HT-29 (cell line): ENCODE results near the gene MXRA7. TPM values are rescaled to one million over a fixed set of nuclear protein-coding genes. Genes with fewer than 3 reads are reported as not detected.

Experiments
- DNase-seq: peaks from one replicate; pipeline ENCODE4 v3.0.0-alpha.2; 2015; ENCODE audit warnings: low spot score
- total RNA-seq: library from RNA; depleted of rRNA; stranded (reverse); fragments of >200 nt; shearing (Covaris generic); gene quantifications from 2 replicates; pipeline ENCODE4 v1.2.3, GENCODE V29; 2014

MXRA7 gene
- total RNA-seq, 1 experiment from 2014 or later, result 0.23 TPM

DNA sequence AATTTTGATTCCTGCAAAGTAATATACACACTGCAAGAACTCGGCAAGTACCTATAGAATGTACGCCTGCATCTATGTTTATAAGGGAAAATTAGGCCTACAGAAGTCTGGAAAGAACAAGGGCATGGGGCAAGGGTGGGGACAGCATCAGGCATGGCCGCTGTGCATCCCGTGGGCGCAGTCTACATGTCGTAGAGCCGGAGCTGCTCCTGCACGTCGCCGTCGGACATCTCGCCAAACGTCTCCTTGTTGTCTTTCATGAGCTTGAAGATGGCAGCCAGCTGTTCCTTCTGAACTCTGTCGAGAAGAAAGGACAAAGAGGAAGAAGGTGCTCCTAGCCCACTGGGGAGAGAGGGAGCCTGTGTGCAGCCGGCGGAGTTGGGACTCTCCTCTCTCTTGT, 33.4 kb downstream of the MXRA7 start:
- no peak for DNase-seq

DNA sequence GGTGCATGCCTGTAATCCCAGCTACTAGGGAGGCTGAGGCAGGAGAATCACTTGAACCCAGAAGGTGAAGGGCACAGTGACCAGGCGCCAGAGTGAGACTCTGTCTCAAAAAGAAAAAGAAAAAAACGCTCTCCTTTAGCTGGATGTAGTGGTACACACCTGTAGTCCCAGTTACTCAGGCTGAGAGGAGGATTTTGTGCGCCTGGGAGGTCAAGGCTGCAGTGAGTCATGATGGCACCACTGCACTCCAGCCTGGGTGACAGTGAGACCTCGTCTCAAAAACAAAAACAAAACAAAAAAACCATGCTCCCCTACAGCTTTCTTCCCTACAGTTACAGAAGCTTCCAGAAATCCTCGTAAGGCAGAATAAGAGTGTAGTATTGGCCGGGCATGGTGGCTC, 34.1 kb downstream of the MXRA7 start:
- no peak for DNase-seq

DNA sequence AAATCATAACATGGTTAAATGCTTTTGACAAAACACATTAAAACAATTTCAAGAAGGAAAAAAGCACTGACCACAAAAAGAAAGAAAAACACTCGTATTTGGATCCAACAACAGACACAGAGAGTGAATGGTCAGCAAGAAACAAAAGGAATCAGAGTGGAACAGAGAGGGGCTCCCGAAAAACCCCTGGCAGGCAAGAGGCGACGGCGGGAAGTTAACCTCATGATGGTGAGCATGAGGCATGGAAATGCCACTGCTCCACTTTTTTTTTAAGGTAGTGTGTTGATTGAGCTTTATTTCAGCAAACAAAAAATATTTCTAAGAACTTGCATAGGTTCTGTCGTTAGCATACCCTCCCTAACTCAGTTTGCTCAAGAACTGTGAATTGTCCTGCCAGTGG, 35.1 kb downstream of the MXRA7 start:
- DNase-seq, result no peak

DNA sequence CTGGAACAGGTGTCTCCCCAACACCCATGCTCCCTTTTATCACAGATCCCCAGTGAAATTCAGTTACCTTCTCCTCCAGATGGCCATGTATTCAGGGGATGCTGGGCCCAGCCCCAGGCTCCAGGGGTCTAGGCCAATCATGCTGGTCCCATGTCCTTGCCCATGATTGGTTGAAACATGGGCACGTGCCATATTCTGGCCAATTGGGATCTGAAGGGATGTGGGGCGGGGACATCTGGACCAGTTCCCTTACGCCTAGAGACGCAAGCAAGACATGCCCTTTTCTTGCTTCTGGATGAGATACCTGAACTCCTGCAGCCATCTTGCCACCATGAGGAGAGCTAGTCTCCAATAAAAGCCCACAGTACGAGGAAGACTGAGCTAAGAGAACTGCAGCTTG, 36.2 kb downstream of the MXRA7 start:
- DNase-seq, result no peak

DNA sequence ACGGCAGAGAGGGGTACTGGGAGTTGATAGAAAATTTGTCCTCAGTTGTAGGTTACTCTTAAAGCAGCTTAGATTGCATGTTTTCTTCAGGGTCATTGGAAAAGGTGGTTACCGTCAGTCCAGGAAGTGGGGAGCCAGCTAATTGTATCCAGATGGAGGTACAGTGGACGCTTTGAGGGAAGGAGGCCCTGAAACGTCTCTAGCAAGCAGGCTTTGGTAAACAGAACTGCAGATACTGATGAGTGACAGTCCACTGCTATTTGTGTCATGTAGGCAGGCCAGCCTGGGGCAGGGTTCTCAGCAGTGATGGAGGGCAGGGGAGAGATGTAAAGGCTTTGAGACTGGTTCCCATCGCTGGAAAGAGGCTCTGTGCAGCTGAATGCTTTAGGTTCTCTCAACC, 37.0 kb downstream of the MXRA7 start:
- no peak for DNase-seq

DNA sequence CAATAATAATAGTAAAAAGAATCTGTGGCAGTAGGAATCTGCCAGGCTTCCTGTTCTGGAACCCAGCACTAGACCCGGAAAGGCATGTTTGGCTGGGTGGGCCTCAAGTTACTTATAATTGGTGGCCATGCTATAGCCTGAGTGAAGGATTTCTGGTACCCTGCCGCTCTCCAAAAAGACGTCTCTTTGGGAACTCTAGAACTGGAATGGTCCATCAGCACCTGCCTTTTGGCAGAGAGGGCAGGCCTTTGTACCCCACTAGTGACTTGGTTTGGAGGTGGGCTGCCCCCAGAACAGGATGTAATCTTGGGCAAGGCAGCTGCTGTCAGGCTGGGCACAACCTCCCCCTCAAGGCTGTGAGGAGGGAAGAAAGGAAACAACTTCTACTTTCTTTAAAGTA, 37.9 kb downstream of the MXRA7 start:
- no peak for DNase-seq

DNA sequence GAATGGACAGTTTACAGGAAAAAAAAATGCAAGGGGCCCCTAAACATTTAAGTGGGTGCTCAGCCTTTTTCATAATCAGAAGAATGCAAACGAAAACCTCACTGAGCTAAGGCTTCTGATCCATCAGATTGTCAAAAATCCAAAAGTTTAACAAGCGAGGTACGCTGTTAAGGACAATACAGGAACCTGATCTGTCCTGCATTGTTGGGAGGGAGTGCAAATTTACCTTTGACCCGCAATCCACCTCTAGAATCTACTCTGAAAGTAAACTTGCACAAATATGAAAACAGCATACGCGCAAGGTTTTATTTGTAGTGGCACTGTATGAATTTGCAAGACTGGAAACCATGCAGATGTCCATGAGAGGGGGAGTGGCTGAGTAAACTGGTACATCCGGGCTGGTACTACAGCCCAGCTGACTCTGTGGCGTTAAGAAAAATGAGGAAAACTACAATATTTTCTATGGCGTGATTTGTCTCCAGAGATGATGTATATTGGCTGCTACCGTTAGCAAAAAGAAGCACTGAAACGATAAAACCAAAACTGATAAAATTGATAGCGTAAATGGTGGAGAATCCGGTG, 38.4 kb downstream of the MXRA7 start:
- no peak for DNase-seq

DNA sequence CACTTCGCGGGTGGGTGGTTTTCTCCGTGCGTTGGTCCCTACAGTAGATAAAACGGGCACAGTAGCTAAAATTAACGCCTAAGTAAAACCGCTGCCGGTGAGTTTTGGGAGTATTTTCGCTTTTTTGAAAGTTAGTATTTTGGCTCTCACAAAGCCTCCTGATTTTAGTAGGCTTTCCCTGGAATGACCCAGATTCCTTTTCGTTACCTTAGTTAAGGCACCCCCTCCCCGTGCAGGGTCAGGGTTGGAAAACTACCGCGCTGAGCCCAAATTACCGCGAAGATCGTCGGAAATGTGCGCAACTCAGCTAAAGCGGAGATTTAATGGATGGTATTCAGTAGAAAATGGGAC, 38.9 kb downstream of the MXRA7 start:
- DNase-seq, result no peak

DNA sequence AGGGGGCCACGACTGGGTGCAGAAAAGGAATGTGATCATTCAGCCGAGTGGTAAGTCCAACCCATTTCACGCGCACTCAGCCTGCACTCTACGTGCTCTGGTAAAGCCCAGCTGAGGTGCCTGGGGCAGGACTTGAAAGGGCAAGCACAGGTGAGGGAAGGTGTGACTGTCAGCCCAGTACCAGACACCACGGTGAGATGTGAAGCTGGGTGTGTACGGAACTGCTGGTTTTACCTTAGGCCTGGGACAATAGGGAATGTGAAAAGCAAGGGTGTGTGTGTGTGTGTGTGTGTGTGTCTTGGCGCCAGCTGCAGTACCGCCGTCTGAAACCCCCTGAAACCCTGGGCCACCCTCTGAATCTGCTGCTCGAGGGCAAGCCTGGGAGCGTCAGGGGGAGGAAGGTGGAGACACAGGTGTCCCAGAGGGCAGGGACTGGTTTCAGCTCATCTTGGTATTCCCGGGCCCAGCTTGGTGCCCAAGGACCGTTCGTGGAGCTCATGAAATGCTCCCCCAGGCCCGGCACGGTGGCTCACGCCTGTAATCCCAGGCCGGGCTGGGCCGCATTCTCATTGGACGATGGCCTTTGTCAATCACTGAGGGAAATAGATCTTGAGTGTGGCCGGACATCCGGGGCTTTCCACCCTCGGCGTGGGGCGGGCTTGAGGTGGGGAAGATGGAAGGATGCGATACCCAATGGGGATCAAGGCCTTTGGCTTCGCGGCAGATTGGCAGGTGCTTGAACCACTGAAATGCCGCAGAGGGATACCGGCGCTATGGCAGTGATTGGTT, 39.4 kb downstream of the MXRA7 start:
- peak; percentile 99 for DNase-seq

DNA sequence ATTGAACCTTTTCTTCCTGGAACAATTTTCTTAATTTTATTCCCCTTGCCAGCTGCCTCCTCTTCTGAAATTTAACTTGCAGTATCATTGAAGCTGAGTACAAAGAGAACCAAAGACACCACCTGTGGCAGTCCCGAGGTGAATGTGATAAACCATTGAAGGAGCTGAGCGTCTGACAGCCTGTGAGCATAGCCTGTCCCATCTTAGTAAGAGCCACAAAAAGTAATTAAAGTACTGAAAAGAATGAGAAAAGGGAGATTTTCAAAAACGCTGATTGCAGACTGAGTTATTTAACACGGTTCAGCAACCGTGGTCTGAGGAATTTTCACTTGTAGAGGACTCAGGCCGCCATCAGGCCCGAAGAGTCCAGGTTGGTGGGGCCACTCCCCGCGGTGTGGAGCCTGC, 40.0 kb downstream of the MXRA7 start:
- DNase-seq, result no peak

DNA sequence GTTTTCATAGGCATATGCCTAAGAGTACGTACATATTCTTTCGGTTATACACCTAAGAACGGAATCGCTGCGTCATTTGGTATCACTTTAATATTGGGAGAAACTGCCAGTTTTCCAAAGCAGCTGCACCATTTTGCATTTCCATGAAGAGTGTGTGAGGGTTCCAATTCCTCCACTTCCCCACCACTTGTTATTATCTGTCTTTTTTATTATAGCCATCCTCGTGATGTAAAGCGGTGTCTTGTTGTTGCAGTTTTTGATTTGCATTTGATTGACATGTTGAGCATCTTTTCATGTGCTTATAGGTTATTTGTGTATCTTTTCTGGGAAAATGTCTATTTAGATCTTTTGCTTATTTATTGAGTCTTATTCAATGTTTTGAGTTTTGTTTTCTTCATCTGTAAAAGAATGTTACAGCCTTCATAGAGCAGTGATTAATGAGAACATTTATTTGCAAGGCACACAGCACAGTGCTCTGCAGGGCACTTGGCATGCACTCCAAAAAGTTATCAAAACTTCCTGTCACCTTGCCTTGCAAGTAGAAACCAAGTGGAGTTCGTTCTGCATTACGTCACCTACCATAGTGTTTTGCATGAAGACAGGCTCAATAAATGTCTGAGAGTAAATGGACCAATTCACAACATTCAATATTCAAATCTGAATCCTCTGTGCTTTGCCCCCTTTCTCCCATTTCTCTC, 40.6 kb downstream of the MXRA7 start:
- no peak for DNase-seq

DNA sequence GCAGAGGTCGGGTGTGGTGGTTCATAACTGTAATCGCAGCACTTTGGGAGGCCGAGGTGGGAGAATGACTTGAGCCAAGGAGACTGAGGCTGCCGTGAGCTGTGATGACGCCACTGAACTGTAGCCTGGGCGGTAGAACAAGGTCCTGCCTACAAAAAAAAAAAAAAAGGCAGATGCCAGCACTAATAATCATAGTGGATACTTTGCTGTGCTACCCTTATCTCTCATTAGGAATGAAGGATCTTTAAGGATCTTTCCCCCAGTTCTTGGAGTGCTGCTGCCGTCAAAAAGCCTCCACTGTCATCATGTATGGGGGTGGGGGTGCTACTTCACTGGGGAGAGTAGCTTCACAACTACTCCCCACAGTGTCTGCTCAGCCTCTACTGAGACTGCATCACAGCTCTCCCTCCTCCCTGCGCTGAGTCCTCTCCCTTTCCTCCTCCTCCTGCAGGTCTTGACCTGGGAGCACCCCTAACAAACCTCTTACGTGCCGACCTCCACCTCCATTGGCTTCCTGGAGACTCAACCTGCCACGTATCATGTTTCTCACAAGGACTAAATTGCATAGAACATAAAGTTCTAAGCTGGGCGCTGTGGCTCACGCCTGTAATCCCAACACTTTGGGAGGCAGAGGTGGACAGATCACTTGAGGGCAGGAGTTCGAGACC, 42.8 kb downstream of the MXRA7 start:
- DNase-seq, result no peak

DNA sequence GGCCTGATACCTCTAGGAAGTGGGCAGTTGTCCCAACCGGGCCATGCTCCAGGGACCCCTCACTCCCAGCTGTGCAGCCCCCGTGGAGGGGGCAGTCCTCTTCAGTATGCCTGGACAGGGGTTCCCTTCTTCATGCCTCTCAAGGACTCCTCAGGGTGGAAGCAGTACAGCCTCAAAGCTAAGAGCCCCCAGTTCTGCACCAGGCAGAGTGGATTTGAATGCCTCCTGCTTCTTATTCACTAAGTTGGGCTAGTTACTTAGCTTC, 43.3 kb downstream of the MXRA7 start:
- no peak for DNase-seq

DNA sequence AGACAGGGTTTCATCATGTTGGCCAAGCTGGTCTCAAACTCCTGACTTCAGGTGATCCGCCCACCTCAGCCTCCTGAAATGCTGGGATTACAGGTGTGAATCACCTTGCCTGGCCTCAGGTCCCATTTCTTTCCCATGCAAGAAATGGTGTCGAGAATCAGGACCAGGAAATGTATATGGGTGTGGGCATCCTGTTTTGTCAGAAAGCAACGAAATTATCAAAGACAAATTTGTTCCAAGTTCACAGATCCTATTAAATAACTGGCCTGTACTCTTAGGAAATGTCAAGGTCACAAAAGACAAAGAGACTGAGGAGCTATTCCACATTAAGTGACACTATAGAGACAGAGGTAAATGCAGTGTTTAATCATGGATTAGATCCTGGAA, 50.1 kb downstream of the MXRA7 start:
- DNase-seq, result no peak

DNA sequence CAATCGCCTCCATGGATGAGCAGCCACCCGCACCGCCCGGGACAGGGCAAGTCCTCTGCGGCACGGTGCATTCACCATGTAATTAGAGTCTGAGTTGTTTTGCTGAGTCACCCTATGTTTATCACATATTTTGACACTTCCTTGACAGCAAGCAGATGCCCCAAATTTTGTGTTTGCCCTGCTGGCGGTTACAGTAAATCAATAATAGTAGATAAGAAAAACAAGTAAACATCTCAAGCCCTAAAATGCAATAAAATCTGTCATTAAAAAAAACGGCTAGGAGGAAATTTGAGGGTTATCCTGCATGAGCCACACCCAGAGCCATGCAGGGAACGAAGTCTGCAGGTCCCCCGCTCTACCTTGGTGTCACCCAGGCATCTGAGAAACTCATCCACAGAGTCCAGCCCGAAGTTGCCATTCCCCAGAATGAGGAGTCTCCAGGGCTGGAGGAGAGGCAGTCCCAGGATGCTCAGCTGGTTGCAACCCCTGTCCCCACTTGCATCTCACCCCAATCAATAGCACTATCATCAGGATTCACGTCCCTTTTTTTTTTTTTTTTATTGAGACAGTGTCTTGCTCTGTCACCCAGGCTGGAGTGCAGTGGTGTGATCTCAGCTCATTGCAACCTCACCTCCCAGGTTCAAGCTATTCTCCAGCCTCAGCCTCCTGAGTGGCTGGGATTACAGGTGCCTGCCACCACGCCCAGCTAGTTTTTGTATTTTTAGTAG, 50.7 kb downstream of the MXRA7 start:
- DNase-seq, result peak; percentile 55

DNA sequence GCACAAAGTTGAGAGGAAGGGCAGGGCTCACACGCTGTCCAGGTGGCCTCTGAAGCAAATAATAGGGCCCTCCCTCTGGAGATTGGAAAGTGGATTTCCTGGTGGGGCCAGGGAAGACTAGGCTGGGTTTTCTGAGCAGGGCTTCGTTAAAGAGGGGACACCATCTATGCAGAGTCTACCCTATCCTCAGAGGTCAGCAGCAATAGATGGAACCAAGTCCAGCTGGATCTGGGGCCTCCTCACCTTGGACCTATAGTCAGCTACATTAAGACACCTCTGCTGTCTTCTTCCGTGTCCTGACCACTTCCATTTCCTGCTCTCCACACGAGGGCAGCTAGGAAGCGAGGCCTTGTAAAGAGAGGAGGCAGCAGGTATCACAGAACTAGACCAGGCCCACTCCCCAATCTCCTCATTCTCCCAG, 52.5 kb downstream of the MXRA7 start:
- no peak for DNase-seq

DNA sequence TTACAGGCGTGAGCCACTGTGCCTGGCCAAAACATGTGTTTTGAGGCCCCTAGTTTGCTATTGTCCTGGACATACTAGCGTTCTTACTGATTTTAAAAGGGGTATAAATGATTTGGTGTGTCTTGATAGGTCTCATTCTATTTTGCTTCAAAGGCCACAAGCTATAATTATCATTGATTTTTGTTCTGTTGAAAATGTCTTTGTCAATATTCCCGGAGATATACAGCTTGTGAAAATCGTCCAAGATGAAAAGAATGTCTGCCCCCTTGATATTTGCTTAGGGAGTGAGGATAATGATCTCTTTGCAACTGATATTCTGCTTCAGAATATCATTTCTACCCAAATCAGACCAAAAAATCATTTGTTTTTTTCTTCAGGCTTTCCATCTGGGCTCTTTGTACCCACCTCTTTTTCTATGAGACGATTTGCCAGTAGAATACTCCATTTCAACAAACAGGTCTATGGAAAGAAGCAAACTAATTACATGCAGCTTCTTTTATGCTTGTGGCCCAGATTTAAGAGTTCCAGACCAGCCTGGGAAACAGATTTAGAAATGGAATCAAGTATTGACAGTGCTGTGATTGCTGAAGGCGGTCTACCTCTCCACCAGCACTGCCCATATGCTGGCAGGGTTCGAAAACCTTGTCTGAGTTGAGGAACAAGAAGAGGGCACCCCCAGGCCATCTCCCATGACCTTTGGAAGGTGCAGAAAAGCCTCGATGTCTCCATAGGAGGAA, 53.1 kb downstream of the MXRA7 start:
- DNase-seq, result no peak

DNA sequence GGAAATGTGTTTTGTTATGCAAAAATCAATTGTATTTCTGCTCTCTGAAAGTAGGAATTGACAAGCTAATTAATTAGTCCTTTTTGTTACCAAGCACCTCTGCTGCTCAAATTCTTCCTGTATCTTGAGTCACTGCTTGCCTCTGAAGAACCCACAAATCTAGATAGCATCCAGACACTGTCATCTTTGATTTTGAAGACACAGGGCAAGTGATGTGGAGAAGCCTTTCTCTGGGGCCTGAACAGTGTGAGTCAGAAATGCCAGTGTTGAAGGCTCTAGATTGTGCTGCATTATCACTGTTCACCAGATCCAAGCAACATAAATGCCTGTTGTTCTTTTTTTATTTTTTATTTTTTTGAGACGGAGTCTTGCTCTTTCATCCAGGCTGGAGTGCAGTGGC, 56.4 kb downstream of the MXRA7 start:
- no peak for DNase-seq

DNA sequence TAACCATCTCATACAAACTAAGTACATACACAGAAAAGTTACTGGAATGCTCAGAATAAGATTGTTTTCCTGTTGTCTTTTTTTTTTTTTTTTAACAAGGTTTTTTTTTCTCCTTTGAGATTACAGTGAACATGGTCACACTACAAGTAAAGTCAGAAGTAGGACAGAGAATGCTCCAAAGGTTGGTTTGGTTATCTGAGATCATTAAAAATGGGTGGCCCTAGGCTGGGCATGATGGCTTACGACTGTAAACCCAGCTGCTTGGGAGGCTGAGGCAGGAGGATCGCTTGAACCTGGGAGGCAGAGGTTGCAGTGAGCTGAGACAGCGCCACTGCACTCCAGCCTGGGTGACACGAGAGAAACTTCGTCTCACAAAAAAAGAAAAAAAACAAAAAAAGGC, 60.3 kb downstream of the MXRA7 start:
- no peak for DNase-seq

DNA sequence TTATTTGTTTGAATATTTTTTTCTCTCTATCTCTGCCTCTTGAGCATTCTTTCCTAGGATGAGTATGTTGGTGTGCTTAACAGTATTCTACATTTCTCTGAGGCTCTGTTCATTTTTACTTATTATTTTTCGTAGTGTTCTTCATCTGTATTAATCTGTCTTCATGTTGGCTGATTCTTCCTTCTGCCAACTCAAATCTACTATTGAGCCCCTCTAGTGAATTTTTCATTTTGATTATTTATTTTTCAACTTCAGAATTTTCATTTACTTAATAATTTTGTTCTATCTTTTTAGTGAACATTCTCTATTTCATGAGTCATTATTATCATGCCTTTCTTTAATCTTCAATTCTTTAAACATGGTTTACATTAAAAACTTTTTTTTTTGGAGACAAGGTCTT, 64.1 kb downstream of the MXRA7 start:
- no peak for DNase-seq

DNA sequence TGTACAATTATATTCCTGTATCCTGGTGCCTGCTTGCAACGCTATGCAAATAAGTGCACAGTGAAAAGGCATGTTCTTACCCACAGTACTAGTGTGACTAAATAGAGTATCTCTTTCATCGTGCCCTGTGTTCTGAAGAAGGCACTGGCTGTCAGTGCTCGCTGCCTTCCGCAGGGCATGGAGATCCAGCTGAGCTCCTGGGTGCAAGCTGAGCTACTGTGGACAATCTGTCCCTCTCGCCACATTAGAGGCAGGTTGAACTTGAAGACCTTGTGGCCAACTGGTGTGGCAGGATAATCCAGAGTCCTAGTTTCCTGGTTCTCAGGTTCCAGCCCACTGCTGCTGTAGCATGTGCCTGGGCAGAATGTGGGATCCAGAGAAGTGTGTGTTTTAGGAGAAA, 65.3 kb downstream of the MXRA7 start:
- no peak for DNase-seq

DNA sequence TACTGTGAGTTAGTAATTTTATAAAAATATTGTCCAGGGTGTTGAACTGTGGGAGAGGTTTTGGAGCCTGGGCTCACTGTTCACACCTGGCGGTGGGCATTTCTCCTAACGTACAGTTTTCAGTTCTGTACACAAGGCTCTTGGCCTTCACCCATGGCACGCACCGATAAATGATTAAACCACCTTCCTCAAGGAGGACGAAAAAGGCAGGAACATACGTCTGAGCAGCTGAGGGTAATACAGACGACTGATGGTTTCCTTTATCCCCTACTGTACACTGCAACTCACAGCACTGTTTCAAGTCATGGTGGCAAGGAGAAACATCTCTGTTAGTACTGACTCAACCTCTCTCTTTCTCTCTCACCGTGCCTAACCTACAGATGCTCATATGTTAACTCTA, 65.8 kb downstream of the MXRA7 start:
- no peak for DNase-seq
